ENCODE results near the gene SEPTIN7.
A peak's percentile ranks its signal among the peaks of the same experiment; 100 is the strongest.
"Not testable (repeated sequence)": the region's sequence is repeated elsewhere in the genome, so short reads cannot be mapped to it uniquely, and the experiment has no call there.

SEPTIN7 gene

DNA sequence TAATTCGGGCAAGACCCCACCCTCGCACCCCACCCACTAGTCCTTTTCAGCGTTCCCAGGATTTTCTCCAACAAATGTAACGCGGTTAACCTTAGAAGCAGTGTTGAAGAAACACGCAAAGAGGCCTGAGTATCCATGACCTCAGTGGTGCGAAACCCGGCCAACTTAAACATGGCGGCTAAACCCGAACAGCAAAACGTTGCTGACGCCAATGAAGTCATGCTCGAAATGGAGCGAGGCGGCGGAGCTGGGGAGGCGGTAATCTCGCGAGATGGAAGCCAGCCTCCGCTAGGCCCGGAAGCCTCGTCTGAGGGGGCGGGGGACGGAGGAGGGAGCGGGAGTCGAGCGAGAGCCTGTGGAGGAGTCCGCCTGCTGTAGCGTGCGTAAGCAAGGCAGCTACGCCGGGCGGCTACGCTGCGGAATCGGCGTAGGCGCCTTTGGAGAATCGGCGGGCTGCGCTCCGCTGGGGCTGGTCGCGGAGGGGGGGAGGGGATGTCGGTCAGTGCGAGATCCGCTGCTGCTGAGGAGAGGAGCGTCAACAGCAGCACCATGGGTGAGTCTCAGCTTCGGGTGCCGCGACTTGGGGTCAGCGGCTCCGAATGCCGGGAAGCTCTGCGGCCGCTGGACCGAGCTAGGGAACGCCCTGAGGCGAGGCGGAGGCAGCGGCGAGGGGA is at the start of gene SEPTIN7:
TSS of gene SEPTIN7 (plus strand) at position 340 of the 674 bp plus-strand sequence. CDS start at position 493, 153 bp downstream.
- DNase-seq: peak; percentile 100

DNA sequence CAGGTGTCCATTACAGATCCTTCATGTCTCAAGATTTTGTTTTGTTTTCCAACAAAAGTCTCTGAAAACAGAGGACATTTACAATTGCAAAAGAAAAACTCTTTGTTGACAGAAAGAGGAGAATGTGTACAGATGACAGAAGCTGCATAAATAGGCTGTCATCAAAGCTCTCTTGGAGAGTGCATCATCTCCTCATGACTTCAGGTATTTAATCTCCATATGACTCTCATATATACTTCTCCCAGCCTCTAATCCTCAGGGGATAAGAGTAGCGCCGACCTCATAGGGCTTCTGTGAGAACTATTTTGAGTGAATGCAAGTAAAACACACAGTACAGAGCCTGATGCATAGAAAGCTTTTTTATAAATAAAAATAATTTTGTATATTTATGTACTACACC is 48.1 kb upstream of the SEPTIN7 start:
- no peak for DNase-seq

DNA sequence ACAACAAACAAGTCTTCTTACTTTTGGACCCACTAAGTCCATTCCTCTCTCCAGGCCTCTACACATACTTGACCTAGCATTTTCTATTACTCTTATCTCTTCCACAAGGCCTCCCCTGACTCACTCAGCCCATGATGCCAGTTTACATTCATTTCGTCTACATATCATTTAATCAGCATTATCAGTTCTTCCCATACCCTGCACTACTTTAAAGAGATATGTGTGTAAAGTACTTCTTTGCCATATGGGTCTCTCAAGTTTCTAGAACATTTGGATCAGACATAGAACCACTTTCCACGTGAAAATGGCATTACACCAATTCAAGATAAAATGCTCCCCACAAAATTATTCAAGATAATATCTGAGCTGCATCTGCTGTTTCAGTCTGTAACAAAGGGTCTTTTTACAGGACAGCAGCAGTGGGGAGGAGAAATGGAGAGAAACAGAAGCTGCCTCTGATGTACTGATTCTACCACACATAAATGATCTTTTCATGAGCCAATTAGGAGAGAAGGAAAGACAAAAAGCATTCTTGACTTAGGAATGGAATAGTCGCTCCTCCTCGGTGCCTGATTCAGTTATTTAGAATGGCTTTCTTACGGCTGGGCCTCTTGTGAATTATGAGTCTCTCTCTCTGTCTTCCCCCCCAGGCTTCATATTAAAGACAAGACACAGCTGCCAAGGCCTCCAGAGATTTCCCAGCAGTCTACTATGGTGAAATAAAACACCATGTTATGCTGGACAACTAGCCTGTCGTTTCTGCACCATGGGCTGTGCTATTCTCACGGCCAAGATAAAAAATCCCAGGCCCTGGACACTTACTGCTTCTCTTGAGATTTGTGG is 46.9 kb upstream of the SEPTIN7 start:
- DNase-seq: no peak

DNA sequence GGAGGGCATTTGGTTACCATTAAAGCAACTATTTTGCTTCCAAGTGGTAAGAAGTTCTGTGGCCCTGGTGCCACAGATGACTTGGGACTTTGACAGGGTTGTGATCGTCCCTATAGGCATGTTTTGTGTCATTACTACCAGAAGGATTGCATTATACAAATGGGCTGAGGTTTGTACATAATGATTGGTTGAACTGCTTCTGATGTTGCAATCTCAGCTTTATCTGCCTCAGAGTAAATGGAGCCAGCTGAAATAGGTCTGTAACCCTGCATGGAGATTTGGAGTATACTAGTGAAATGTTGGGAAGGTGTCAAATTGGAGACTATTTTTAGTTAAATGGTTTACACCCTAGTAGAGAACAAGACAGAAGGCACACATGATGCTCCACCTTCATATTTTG is 46.1 kb upstream of the SEPTIN7 start:
- DNase-seq: no peak

DNA sequence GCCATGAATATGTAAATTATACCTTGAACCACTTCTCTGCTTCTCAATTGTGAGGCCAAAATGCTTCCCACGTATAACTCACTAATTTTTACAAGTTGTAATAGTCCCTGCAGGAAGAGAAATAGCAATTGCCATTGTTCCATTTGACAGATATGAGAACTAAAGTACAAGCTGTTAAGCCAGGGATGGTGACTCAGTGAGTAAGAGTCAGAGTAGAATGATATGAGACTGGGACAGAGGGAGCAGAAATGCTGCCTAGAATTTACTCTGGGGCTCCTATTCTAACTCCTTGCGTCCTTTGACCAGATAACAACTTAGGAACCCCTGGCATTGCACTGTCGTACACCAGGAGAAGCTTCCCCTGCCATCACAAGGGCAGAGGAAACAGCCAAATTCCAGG is 45.1 kb upstream of the SEPTIN7 start:
- DNase-seq: no peak

DNA sequence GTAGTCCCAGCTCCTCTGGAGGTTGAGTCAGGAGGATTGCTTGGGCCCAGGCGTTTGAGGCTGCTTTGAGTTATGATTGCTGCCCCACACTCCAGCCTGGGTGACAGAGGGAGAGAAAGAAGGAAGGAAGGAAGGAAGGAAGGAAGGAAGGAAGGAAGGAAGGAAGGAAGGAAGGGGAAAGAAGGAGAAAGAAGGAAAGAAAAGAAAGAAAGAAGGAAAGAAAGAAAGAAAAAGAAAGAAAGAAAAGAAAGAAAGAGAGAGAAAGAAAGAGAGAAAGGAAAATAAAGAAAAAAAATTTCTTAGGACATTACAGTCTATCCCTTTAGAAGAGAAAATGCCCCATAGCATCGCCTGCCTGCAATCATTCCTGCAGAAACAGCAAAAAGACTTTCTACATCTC is 44.4 kb upstream of the SEPTIN7 start:
- not testable (repeated sequence) for DNase-seq

DNA sequence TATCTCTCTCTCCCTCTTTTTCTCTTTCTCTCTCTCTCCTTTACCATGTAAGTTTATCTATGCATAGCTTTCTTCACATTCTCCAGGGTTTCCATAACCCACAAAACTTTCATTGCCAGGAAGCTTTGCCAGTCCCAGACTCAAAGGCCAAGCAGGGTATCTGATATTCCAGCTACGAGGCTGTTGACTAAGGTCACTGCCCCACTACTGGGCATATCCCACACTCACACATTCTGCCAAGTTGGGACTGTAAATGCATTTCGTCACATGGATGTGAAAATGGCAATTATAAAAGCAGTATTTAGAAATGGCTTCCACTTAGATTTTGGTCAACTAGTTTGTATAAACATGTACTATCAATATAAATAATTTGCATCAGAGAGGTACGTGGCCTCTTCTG is 43.3 kb upstream of the SEPTIN7 start:
- DNase-seq: no peak

DNA sequence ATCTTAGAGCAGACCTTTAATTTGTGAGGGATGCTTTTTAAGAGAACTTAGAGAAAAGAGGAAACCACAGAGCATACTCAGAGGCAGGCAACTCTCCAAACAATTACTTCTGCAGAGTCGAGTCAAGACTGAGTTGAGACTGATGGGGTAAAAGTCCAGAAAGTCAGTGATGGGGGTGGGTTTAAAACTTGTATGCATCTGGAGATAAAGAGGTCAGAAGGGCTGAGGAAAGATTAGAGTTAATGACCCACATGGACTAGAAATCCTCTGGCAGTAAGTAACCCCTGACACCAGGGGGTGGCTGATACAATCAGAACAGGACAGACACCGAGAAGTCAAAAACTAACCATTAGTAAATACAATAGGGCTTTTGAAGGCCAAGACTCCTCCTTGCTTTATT is 42.4 kb upstream of the SEPTIN7 start:
- DNase-seq: no peak

DNA sequence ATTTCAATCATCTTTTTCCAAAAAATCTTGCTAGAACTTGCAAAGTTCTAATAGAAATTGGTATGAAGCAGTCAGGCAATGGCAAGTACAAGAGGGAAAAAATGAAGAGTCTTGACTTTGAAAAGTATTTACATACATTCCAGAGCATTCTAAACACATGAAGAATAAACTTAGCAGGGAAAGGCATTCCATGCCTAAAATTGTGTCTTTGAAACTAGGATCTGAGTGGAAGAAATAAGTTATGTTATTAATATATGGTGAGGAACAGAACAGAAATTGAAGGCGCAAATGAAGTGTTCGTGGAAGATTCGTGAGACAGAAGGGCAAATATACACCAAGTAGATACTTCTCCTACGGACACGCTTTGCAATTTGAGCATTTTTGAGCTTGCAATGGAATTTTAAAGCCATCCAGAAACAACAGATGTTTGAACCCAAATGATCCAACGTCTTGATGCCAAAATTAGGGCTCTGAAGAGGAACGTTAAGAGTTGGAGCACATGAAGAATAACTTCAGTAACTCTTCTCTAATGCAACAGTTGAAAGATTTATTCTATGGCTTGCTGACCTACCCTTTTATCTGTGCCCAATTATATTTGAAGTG is 40.6 kb upstream of the SEPTIN7 start:
- DNase-seq: no peak

DNA sequence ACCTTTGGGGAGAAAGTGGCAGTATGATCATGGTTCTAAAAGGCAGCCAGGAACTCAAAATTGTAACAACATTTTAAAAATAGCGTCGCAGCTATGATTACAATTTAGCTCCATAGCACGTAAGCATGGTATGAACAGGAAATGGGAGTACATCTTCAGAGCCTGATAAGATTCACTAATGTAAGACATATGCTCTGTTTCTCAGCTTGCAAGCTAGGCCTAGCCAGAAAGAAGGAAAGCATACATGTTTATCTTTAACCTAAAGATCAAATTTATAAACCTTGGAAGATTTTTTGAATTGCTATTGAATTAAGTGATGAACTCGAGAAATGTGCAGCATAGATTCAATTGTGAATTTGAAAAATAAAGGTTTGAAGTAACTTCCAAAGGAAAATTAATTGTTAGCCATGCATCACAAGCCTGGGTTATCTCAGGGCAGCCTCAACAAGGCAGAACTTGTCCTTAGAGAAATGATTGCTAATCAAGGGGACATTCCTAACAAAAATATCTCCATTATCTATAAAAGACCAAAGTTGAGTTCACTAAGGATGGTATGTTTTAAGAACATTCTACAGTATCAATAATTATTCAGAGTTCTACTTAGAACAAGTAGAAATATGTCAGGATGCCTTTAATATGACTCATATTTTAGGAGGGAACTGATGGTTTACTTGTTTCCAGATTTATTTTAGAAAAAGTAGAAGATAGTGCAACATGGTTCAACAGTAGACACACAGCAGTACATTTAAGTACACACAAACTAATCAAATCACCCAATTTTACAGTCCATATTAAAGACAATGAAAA is 38.8 kb upstream of the SEPTIN7 start:
- DNase-seq: no peak

DNA sequence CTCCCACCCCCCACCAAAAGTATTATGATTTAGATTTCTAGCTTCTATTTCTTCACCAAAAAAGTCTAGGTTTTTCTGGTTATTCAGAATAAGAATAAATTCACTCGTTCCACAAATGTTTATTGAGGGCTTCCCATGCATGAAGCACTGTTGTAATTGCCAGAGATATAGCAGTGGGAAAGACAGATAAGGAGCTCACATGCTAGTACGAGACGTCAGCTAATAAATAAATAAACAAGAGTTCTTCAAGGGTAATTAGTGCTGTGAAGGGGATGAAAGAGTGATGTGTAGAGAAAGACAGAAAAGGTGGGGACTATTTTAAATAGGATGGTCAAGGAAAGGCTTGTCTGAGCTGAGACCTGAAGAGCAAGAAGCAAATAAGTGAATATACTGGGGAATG is 38.1 kb upstream of the SEPTIN7 start:
- DNase-seq: no peak

DNA sequence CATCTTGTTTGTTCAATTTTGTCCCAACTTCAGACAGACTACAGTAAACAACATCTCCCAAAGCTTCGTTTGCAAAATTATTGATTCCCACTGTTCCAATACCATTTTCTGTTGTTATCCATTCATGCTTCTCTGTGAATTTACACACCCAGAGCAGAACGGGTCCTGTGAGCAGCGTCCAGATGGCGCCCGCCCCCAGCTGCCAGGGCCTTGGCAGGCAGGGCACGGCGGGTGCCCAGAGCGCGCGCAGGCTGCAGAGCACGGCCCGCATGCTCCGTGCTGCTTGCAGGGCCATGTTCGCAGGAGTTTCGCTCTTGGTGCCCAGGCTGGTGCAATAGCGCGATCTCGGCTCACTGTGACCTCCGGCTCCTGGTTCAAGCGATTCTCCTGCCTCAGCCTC is 32.5 kb upstream of the SEPTIN7 start:
- no peak for DNase-seq

DNA sequence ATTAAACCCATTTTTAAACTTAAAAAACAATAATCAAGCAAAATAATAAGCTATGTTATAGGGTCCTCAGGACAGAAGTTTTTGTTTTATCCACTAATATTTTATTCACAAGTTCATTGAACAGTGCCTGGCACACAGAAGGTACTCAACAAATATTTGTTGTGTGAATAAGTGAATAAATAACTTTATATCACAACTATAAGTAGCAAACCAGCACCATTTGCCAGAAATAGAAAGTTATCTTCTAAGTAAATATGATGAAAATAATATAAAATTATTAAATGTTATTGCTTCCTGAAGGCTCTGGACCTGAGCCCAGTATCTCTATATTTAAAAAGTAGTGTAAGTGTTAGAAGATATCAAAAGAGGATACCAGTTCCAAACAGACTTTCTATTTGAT is 29.1 kb upstream of the SEPTIN7 start:
- no peak for DNase-seq

DNA sequence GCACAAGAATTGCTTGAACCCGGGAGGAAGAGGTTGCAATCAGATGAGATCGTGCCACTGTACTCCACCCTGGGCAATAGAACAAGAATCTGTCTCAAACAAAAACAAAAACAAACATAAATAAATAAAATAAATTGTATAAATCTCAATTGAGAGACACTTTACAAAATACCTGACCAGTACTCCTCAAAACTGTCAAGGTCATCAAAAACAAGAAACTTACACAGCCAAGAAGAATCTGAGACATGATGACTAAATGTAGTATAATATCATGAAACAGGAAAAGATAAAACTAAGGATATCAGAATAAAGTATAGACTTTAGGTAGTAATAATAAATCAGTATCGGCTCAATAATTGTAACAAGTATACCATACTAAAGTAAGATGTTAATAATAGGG is 26.9 kb upstream of the SEPTIN7 start:
- no peak for DNase-seq

DNA sequence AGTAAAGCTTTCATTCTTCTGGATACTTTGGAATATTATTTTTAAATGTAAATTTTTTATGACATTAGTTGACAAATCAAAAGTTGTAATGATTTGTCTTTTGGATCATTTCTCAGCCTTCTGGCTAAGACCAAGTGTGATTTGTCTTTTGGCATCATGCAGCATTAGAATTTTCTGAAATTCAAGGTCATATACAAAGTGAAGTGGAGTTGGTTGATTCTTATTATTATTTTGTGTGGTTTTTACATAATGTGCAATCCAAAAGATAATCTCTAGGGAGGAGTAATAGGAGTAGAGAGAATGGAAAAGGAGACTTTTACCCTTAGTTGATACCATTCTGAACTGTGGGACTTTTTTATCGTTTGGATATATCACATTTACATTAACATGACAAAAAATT is 24.2 kb upstream of the SEPTIN7 start:
- DNase-seq: no peak

DNA sequence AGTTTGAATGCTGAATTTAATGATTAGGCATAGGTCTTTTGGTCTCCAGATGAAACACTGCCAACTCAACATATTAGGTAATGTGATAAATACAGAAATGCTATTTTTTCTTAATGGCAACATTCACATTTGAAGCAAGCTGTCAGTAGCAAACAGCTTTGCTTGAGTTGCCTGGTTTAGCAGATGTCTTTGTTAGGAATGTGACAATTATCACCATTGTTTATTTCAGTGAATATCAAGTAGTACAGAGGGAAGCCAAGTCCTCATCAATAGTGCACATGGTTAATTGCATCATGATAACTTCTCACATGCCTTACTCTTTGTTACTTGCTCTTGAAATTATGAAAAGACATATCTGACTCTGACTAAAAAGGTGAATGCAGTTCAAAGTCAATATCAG is 23.7 kb upstream of the SEPTIN7 start:
- no peak for DNase-seq

DNA sequence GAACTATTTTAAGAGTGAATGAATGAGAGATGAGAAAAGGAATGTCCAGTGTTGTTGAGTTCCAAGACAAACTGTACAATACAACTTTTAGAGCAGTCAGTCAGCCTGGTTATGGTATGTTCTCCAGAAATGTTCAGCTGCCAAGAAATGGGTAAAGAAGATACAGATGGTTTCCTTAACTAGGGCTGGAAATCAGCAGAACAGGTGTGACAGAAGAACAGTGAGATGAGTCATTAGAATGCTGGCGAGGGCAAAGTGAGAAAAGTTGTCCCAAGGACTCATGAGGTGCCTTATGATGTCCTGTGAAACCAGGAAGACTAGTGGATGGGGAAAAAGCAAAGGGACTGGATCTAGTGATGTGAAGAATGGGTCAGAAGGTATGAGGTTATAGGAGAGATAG is 20.8 kb upstream of the SEPTIN7 start:
- DNase-seq: no peak

DNA sequence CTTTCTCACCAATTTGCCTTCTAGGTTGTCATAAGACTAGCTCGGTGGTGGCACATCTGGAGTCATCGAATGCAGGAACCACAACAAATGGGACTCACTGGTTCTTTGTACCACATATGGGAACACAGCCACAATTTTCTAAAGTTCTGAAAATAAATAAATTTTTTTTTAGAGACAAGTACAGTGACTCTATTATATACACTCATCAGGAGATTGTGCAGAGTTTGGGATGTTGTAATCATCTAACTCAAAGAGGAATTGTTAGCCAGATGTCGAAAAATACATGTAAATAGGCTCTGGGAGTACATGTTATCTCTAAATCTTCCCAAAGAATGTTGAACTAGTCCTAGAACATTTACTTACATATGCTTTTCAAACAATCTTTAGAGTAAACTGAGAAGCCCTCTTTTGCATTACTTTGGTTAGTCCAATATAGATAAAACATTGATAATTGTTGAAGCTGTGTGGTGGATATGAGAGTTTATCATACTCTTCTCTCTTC is 19.6 kb upstream of the SEPTIN7 start:
- no peak for DNase-seq

DNA sequence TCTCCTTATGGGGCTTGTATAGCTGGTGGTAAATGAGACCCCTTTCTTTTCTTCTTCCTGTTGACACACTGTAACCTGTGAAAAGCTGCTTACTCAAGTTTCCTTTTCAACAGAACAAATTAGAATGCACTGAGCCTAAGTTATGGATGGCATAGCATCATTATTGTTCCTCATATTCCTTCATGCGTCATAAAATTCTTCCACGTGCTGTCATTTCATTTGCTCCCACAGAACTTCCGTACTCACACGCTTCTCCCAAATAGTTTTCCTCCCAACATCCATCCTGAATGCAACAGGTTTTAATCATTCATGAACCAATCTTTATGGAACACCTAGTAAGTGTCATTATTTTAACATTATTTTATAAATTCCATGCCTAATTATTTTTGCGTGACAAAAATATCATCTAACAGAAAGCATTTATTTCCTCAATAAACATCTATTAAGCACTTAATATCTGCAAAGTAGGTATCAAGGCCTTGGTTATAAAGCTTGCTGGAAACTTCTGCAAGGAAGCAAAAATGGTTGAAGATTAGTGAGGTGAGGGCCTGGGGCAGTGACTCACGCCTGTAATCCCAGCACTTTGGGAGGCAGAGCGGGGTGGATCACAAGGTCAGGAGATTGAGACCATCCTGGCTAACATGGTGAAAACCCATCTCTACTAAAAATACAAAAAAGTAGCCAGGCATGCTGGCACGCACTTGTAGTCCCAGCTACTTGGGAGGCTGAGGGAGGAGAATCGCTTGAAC is 18.9 kb upstream of the SEPTIN7 start:
- no peak for DNase-seq

DNA sequence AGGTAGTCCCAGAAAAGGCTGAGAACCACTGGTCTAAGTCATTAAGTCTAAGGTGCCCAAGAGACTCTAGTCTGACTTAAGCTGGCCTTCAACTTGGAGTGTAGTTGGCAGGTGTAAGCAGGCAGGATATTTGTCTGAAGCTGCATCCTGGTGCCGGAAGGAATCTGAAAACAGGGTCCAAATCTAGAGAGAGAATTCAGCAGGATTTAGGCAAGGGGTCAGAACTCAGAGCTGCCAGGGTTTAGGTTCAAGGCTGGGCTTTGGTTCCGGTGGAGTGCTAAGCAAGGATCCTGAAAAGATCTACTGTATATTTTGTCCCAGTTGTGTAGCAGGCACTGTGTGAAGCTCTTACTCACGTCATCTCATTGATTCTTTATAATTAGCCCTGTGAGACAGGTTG is 16.5 kb upstream of the SEPTIN7 start:
- DNase-seq: no peak

DNA sequence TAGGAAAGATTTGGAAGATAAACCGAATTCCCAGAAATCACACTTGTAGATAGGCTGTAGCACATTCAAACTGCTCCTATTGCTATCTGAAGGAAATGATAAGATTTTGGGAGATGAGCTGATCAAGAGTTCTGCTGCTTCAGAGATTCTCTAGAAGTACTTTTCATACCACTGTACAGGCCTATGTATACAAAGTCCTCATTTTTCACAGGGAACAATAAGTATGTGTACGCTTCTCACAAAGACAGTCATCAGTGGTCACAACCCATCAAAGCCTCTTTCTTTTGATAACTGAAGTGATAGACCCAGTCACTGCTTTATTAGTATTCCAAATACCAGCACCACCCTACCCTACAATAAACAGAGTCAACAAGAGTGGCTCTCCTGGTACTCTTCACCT is 15.6 kb upstream of the SEPTIN7 start:
- DNase-seq: no peak

DNA sequence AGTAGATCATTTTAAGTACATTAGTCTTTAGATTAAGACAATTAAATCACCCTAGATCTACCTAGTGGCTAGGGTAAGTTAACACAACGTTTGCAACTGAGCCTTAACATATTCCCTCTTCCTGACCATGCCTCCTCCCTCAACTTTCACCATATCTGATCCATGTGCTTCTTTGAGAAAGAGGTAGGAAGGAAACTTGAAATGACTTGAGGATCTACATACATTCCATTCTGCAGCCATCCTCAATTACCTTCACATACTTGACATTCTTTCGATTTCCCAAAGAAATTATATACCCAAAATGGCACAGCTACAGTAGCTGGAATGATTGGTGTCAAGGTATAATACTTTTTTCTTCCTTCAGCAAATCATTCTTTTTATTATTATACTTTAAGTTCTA is 12.9 kb upstream of the SEPTIN7 start:
- DNase-seq: no peak
